Stimulated activated naive B cell treated with anti-CD40 and anti-IgM and Interleukin-4, amounts not matched to agents 10 μg/mL and 1 μg/mL and 100 μg/mL, for 72 hours (primary cell): Measurements from ENCODE around the gene JKAMP.

Experiments
- ATAC-seq, 2 donors: fragments of 150-1000 bp; cut with Tn5 transposase; replicated peaks; 2 replicates each; pipeline ENCODE4 v1.10.0; 2021; ENCODE audit warnings: moderate library complexity in 1 of 2
- DNase-seq: peaks from one replicate; pipeline ENCODE4 v3.0.0; 2021
- H3K27ac Mint-ChIP-seq: one replicate; pipeline ENCODE4 v1.8.0; 2022; ENCODE audit warnings: mild to moderate bottlenecking, mixed read lengths
- H3K27me3 Mint-ChIP-seq, 2 donors: one replicate each; pipeline ENCODE4 v1.8.0; 2022; ENCODE audit warnings: mixed read lengths in 2 of 2
- H3K36me3 Mint-ChIP-seq, 2 donors: one replicate each; pipeline ENCODE4 v1.8.0; 2022; ENCODE audit warnings: mixed read lengths in 2 of 2, mild to moderate bottlenecking in 1 of 2
- H3K4me1 Mint-ChIP-seq, 2 donors: one replicate each; pipeline ENCODE4 v1.8.0; 2022; ENCODE audit warnings: mixed read lengths in 2 of 2, mild to moderate bottlenecking in 1 of 2
- H3K4me3 Mint-ChIP-seq, 2 donors: one replicate each; pipeline ENCODE4 v1.8.0; 2022; ENCODE audit warnings: mild to moderate bottlenecking in 2 of 2, mixed read lengths in 2 of 2, moderate library complexity in 1 of 2
- H3K9me3 Mint-ChIP-seq, 2 donors: one replicate each; pipeline ENCODE4 v1.8.0; 2022; ENCODE audit warnings: mixed read lengths in 2 of 2, mild to moderate bottlenecking in 1 of 2

Gene JKAMP

GRCh38 chr14:59500732-59501131 is 16.4 kb downstream of the JKAMP start:
- H3K4me1 Mint-ChIP-seq = no peaks in the 10 kb centered on the region
- H3K27ac Mint-ChIP-seq = no peak overlapping the region
- H3K9me3 Mint-ChIP-seq = no peaks in the 10 kb centered on the region
- DNase-seq = no peak
- peaks cover 7 to 22% of the 10 kb centered on the region in 2 donors for H3K36me3 Mint-ChIP-seq
- ATAC-seq = no peak
- H3K27me3 Mint-ChIP-seq = no peaks in the 10 kb centered on the region
- no peak overlapping the region for H3K4me3 Mint-ChIP-seq

GRCh38 chr14:59503256-59503655 is 18.9 kb downstream of the JKAMP start:
- H3K4me3 Mint-ChIP-seq = no peak overlapping the region
- H3K36me3 Mint-ChIP-seq = peaks cover 3 to 13% of the 10 kb centered on the region in 2 donors
- no peak overlapping the region for H3K27ac Mint-ChIP-seq
- DNase-seq (no peak), ATAC-seq (no peak)
- H3K4me1 Mint-ChIP-seq = no peaks in the 10 kb centered on the region
- H3K9me3 Mint-ChIP-seq = no peaks in the 10 kb centered on the region
- H3K27me3 Mint-ChIP-seq = no peaks in the 10 kb centered on the region

GRCh38 chr14:59507063-59507751 is 22.9 kb downstream of the JKAMP start:
- peak; percentile 82 to 85 for ATAC-seq
- DNase-seq = peak; percentile 33
- Mint-ChIP-seq H3K27me3 (peaks cover 0 to 5% of the 10 kb centered on the region in 2 donors), H3K36me3 (peaks cover 3 to 12% of the 10 kb centered on the region in 2 donors), H3K4me1 (no peaks in the 10 kb centered on the region), H3K9me3 (no peaks in the 10 kb centered on the region), H3K27ac (no peak overlapping the region), H3K4me3 (no peak overlapping the region)

- no peaks in the 10 kb centered on the region for H3K9me3 Mint-ChIP-seq
- ATAC-seq = no peak
Measured at GRCh38 chr14:59507752-59508103, 23.4 kb downstream of the JKAMP start.

GRCh38 chr14:59509101-59509500 is 24.8 kb downstream of the JKAMP start:
- no peak overlapping the region for H3K4me3 Mint-ChIP-seq
- no peak overlapping the region for H3K27ac Mint-ChIP-seq
- ATAC-seq = no peak
- H3K27me3 Mint-ChIP-seq = peaks cover 4 to 14% of the 10 kb centered on the region in 2 donors
- peaks cover 3 to 5% of the 10 kb centered on the region in 2 donors for H3K36me3 Mint-ChIP-seq
- no peak for DNase-seq
- H3K9me3 Mint-ChIP-seq = no peaks in the 10 kb centered on the region
- no peaks in the 10 kb centered on the region for H3K4me1 Mint-ChIP-seq

More at GRCh38 chr14:59507752-59508103, 23.4 kb downstream of the JKAMP start:
- Mint-ChIP-seq H3K4me1 (no peaks in the 10 kb centered on the region), H3K27ac (no peak overlapping the region), H3K27me3 (peaks cover 0 to 5% of the 10 kb centered on the region in 2 donors), H3K4me3 (no peak overlapping the region), H3K36me3 (peaks cover 3 to 9% of the 10 kb centered on the region in 2 donors)
- no peak for DNase-seq

- Mint-ChIP-seq H3K4me3 (no peak overlapping the region), H3K9me3 (peaks cover 0 to 2% of the 10 kb centered on the region in 2 donors), H3K4me1 (no peaks in the 10 kb centered on the region), H3K27ac (no peak overlapping the region), H3K36me3 (peaks cover 3% of the 10 kb centered on the region in 2 donors), H3K27me3 (peaks cover 4 to 23% of the 10 kb centered on the region in 2 donors)
- DNase-seq (no peak), ATAC-seq (no peak)
Measured at GRCh38 chr14:59510001-59510400, 25.7 kb downstream of the JKAMP start.

- no peak for DNase-seq
- Mint-ChIP-seq H3K27ac (no peak overlapping the region), H3K4me1 (no peaks in the 10 kb centered on the region), H3K36me3 (peaks cover 3% of the 10 kb centered on the region in 2 donors), H3K4me3 (no peak overlapping the region), H3K27me3 (peaks cover 4 to 30% of the 10 kb centered on the region in 2 donors), H3K9me3 (peaks cover 0 to 2% of the 10 kb centered on the region in 2 donors)
- no peak for ATAC-seq
Measured at GRCh38 chr14:59510966-59511365, 26.6 kb downstream of the JKAMP start.

- H3K36me3 Mint-ChIP-seq = peaks cover 2% of the 10 kb centered on the region in 2 donors
- DNase-seq (no peak), ATAC-seq (peak; percentile 48 to 55)
Measured at GRCh38 chr14:59511916-59512575, 27.7 kb downstream of the JKAMP start.

GRCh38 chr14:59520224-59520623 is 35.9 kb downstream of the JKAMP start:
- peaks cover 7 to 9% of the 10 kb centered on the region in 2 donors for H3K27me3 Mint-ChIP-seq
- no peaks in the 10 kb centered on the region for H3K9me3 Mint-ChIP-seq
- H3K4me3 Mint-ChIP-seq = no peak overlapping the region
- no peak for ATAC-seq
- H3K27ac Mint-ChIP-seq = no peak overlapping the region
- H3K36me3 Mint-ChIP-seq = no peaks in the 10 kb centered on the region
- no peaks in the 10 kb centered on the region for H3K4me1 Mint-ChIP-seq
- no peak for DNase-seq

More at GRCh38 chr14:59511916-59512575, 27.7 kb downstream of the JKAMP start:
- Mint-ChIP-seq H3K9me3 (peaks cover 0 to 2% of the 10 kb centered on the region in 2 donors), H3K4me1 (no peaks in the 10 kb centered on the region), H3K27me3 (peaks cover 4 to 34% of the 10 kb centered on the region in 2 donors), H3K27ac (no peak overlapping the region), H3K4me3 (no peak overlapping the region)

- no peak for DNase-seq
- Mint-ChIP-seq H3K27ac (no peak overlapping the region), H3K27me3 (peaks cover 2 to 14% of the 10 kb centered on the region in 2 donors), H3K4me3 (no peak overlapping the region), H3K4me1 (no peaks in the 10 kb centered on the region), H3K9me3 (peaks cover 3 to 9% of the 10 kb centered on the region in 2 donors), H3K36me3 (no peaks in the 10 kb centered on the region)
- no peak for ATAC-seq
Measured at GRCh38 chr14:59529189-59529588, 44.9 kb downstream of the JKAMP start.

GRCh38 chr14:59530349-59530748 is 46.0 kb downstream of the JKAMP start:
- Mint-ChIP-seq H3K27me3 (peaks cover 3 to 14% of the 10 kb centered on the region in 2 donors), H3K4me1 (no peaks in the 10 kb centered on the region), H3K36me3 (no peaks in the 10 kb centered on the region), H3K9me3 (peaks cover 3 to 9% of the 10 kb centered on the region in 2 donors), H3K27ac (no peak overlapping the region), H3K4me3 (no peak overlapping the region)
- DNase-seq (no peak), ATAC-seq (no peak)

- Mint-ChIP-seq H3K36me3 (no peaks in the 10 kb centered on the region), H3K9me3 (peaks cover 3 to 9% of the 10 kb centered on the region in 2 donors), H3K4me3 (no peak overlapping the region), H3K4me1 (no peaks in the 10 kb centered on the region), H3K27ac (no peak overlapping the region), H3K27me3 (peaks cover 8 to 20% of the 10 kb centered on the region in 2 donors)
- no peak for DNase-seq
- no peak for ATAC-seq
Measured at GRCh38 chr14:59532419-59532818, 48.1 kb downstream of the JKAMP start.

- DNase-seq = no peak
- ATAC-seq = no peak
- no peaks in the 10 kb centered on the region for H3K36me3 Mint-ChIP-seq
- H3K4me1 Mint-ChIP-seq = peaks cover 0 to 13% of the 10 kb centered on the region in 2 donors
- peaks cover 8 to 20% of the 10 kb centered on the region in 2 donors for H3K27me3 Mint-ChIP-seq
- H3K9me3 Mint-ChIP-seq = peaks cover 0 to 1% of the 10 kb centered on the region in 2 donors
- no peak overlapping the region for H3K27ac Mint-ChIP-seq
- no peak overlapping the region for H3K4me3 Mint-ChIP-seq
Measured at GRCh38 chr14:59534361-59534987, 50.2 kb downstream of the JKAMP start.

- H3K9me3 Mint-ChIP-seq = peaks cover 0 to 1% of the 10 kb centered on the region in 2 donors
- H3K4me1 Mint-ChIP-seq = peaks cover 0 to 13% of the 10 kb centered on the region in 2 donors
- no peak overlapping the region for H3K27ac Mint-ChIP-seq
- H3K36me3 Mint-ChIP-seq = no peaks in the 10 kb centered on the region
- H3K4me3 Mint-ChIP-seq = no peak overlapping the region
- peaks cover 6 to 8% of the 10 kb centered on the region in 2 donors for H3K27me3 Mint-ChIP-seq
- ATAC-seq (no peak), DNase-seq (no peak)
Measured at GRCh38 chr14:59537476-59537875, 53.2 kb downstream of the JKAMP start.
